GM19452 (cell line): Measurements from ENCODE around the gene TNIP3.
A peak's percentile ranks its signal among the peaks of the same experiment; 100 is the strongest.
"Not testable (repeated sequence)": the region's sequence is repeated elsewhere in the genome, so short reads cannot be mapped to it uniquely, and the experiment has no call there.

ENCODE experiments used
- ATAC-seq: cut with Tn5 transposase; IDR thresholded peaks from one replicate; pipeline ENCODE4 v1.9.1; 2021; ENCODE audit not compliant: unreplicated experiment

TNIP3 gene, protein sequence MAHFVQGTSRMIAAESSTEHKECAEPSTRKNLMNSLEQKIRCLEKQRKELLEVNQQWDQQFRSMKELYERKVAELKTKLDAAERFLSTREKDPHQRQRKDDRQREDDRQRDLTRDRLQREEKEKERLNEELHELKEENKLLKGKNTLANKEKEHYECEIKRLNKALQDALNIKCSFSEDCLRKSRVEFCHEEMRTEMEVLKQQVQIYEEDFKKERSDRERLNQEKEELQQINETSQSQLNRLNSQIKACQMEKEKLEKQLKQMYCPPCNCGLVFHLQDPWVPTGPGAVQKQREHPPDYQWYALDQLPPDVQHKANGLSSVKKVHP

GRCh38 chr4:121164291-121164690 is at the start of gene TNIP3:
Gene TNIP3 (minus strand): TSS chr4:121164321. CDS start chr4:121164125, 196 bp downstream.
- ATAC-seq, result no peak

GRCh38 chr4:121212806-121213205 is 48.7 kb upstream of the TNIP3 start:
- ATAC-seq, result no peak

- no peak for ATAC-seq
Measured at GRCh38 chr4:121209171-121209570, 45.0 kb upstream of the TNIP3 start.

GRCh38 chr4:121208244-121209007 is 44.3 kb upstream of the TNIP3 start:
- no peak for ATAC-seq

- ATAC-seq, result not testable (repeated sequence)
Measured at GRCh38 chr4:121205777-121206176, 41.7 kb upstream of the TNIP3 start.

DNA sequence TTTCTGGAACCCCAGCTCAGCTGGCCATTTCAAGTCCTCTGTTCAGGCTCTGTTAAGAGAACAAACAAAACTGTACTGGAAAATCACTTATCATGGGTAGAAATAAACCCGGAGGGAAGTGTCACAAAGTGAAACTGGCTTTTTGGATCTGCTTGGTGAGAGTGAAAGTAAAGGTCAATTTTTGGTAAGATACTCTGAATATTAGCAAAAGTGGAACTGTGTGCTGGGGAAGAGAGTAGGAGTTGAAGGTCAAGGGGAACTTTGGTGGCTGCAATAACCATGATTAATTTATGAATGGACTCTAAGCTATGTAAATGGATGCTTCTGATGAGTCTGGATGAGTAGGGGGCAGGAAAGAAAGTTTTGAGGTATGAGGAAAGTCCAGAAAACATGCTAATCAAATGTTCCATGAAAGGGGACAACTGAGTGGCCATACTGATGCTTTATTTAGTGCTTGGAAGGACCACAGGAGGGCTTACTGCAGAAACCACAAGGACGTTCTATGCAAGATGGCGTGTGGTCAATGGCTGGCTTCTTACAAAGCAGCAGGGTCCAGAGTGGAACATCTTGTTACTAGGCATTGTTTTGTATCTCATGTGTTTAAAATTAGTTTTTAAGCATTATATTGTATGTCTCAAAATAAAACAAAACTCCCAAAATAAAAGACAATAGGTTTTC is 36.8 kb upstream of the TNIP3 start:
- ATAC-seq, result peak; percentile 72

GRCh38 chr4:121199742-121200561 is 35.8 kb upstream of the TNIP3 start:
- peak; percentile 83 for ATAC-seq

- no peak for ATAC-seq
Measured at GRCh38 chr4:121198251-121198650, 34.1 kb upstream of the TNIP3 start.

DNA sequence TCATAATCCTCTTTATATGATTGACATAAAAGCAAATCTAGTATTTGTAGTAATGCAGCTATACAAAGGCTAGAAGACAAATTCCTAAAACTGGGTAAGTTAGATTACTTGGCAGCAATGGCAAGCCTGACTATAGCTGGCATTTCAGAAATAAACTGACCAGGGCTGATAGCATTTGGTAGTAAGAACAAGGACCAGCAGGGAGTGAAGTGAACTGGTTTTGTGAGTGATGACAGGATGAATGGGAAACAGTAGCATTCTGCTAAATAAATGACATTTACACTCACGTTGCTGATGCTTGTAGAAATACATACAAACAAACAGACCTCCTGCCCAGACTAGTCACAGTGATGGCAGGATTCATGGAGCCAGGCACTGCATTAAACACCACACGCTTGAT is 31.5 kb upstream of the TNIP3 start:
- ATAC-seq, result no peak

DNA sequence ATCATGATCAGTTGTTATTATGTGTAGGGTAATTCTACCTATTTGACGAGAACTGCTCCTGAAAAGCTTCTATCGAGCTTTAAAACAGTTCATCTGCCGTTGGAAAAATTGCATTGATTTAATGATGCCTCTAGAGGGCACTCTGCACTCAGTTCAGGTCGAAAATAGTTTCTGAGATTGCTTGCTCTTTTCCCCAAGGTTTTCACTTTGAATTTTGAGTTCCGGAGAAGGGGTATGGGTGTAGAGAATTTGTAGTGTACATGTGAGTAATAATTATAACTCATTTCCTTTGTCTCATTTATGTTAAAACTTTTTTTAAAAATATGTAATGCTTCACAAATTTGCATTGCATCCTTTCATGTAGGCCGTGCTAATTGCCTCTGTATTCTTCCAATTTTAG is 28.4 kb upstream of the TNIP3 start:
- ATAC-seq, result no peak

DNA sequence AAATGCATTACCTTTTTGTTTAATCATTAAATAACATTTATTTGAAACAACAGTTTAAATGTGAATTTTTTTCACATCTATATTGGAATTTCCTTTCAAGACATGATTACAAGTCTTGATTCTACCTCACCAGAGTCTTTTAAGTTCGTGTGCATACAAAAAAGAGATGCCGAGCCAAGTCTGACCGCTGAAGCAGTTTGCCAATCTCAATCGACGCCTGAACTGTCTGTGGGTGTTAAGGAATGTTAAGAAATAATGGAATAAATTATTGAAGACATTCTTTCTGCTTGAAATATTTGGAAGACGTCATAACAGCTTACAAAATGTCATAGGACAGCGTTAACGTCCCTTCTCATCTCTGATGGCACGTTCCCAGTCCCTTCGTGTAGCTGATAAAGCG is 27.9 kb upstream of the TNIP3 start:
- ATAC-seq, result no peak

- ATAC-seq, result no peak
Measured at GRCh38 chr4:121191361-121191760, 27.2 kb upstream of the TNIP3 start.

GRCh38 chr4:121190389-121190788 is 26.3 kb upstream of the TNIP3 start:
- ATAC-seq, result no peak

GRCh38 chr4:121189326-121190215 is 25.4 kb upstream of the TNIP3 start:
- ATAC-seq, result peak; percentile 93

GRCh38 chr4:121187206-121187605 is 23.1 kb upstream of the TNIP3 start:
- no peak for ATAC-seq

DNA sequence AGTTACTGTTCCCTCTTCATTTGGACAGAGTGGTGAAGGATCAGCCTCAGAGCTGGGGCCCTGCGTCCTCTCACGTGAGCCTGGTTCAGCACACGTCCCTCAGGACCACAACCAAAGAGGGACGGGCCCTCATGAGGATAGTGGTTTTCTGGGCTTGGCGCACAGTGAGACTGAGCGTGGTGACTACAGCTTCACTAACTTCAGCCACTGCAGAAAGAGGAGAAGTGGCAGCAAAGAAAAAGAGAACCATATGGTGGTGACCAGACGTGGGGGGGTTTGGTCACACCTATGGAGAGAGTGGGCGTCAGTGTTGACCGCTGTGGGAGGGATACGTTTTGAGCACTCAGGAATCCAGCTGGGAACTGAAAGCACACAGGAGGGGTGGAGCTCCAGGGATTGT is 21.8 kb upstream of the TNIP3 start:
- peak; percentile 50 for ATAC-seq

DNA sequence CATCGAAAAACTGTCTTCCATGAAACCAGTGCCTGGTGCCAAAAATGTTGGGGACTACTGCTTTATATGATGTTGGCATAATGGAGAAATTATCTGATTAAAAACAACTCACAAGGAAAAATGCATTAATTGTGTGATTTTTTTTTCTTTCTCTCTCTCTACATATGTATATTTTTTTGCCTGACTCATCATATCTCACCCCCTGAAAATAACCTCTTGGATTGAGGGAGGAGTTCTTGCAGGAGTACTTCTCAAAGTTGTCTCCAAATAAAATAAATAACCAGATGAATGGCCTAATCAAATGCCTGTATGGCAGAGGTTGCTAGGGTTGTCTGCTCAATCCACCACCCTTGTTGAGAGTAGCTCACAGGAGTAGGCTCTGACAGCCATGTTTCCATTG is 19.9 kb upstream of the TNIP3 start:
- ATAC-seq, result no peak

DNA sequence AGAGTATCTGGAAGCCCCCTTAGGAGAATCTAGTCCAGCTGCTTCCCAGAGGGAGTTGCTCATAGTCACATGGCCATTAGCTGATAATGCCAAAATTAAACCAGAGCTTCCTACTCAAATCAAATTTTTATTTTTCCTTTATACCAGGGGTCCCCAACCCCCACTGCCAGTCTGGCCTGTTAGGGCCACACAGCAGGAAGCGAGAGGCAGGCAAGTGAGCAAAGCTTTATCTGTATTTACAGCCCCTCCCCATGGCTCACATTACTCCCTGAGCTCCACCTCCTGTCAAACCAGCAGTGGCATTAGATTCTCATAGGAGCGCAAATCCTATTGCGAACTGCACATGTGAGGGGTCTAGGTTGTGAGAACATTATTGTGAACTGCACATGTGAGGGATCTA is 19.2 kb upstream of the TNIP3 start:
- no peak for ATAC-seq

GRCh38 chr4:121182296-121182695 is 18.2 kb upstream of the TNIP3 start:
- ATAC-seq, result peak; percentile 39

DNA sequence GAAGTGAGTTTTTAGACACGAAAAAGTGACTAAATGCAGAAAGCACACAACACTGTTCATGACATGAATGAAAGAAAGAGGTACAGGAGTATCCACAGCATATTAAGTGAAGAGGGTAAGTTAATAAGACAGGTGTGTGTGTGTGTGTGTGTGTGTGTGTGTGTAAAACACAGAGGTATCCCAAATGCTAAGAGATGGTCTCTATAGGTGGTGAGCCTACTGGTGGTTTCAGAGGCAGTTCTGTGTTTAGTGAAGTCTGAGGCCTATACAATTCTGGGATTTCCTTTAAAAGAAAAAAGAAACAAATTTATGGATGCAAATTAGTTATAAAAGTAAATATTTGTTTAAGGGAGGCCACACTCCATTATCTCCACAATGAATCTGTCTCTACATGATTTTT is 17.4 kb upstream of the TNIP3 start:
- ATAC-seq, result no peak
